HG03139 (cell line): ENCODE measurements around the gene KCNQ4.

ENCODE experiments used
- ATAC-seq: cut with Tn5 transposase; IDR thresholded peaks from one replicate; pipeline ENCODE4 v1.9.1; 2021; ENCODE audit not compliant: unreplicated experiment

KCNQ4 gene

DNA sequence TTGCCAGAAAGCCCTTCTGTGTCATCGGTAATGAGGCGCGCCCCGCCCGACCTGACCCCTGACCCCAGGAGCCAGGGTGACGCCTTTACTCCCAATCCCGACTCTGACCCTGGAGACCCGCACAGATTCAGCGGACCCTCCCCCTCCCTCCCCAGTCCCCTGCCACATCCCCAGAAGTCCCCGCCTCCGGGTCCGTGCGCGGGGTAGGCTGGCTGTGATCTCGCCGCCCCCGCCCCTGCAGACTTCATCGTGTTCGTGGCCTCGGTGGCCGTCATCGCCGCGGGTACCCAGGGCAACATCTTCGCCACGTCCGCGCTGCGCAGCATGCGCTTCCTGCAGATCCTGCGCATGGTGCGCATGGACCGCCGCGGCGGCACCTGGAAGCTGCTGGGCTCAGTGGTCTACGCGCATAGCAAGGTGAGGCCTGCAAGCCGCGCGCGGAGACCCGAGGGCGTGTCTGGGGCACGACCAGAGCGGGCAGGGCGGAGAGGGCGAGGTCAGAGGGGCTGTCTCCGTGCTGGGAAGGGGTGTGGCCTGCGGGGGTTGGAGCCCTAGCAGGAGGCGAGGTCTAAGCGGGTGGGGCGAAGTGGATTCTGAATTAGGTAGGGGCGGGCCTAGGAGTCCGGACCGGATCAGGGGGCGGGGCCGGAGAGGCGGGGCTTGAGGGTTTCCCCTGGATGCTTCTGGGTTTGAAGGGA lies 34.8 kb downstream of the KCNQ4 start:
- ATAC-seq, result peak; percentile 62

GRCh38 chr1:40819101-40819500 lies 35.5 kb downstream of the KCNQ4 start:
- ATAC-seq, result no peak

DNA sequence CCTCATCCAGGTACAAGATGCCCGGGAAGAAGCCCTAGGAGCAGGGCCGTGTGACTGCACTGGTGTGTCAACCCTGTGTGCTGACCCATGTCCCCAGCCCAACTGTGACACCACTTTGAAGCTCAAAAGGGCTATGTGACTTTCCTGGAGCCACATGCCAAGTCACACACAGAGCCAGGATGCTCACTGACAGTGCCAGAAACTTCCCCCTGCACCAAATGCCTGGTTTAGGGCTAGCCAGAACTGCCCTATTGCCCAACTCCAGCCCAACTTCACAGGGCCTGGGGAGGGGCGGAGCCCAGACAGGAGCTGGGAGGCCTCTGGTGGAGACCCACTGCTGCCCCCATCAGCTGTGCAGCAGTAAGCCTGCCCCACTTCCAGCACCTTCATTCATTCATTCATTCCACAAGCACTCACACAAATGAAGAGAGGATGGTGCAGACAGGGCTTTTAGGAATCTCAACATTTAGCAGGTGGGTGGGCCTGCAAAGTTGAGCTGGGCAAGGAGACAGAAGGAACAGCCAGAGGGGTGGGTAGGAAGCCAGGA lies 36.7 kb downstream of the KCNQ4 start:
- ATAC-seq, result no peak

- no peak for ATAC-seq
These were observed 37.5 kb downstream of the KCNQ4 start for GRCh38 chr1:40820911-40821693.

DNA sequence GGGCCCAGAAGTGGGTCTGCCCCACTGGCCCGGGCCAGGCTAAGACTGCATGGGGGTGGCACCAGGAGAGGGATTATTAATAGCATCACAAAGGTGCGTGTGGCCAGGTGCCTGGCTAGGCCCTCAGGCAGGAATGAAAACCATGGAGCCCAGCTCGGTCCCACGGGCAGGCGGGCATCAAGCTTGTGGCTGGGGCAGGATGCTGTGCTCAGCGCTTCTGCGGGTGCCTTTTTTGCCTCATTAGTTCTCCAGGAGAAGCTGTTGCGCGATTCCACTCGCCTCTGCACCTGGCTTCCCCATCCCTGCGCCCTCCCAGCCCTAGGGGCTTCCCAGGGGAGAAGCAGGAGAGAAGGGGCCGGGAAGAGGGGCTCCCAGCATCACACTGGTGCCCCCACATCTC lies 39.3 kb downstream of the KCNQ4 start:
- ATAC-seq, result no peak

DNA sequence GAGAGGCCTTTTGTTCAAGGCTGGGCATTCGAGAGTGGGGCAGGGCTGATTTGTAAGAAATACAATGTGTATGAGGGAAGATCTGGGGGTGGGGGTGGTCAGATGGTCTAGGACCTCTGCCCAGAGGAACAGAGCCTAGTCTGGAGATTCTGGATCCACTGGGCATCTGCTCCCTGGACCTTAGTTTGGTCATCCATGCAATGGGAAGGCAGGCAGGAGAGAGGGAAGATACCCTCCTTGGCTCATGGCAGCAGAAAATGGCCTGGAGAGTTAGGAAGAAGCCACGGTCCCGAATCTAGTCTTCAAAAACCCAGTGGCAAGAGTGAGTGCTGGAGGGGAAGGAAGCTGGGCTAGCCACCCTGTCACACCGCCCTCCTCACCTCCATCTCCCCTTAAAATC lies 39.8 kb downstream of the KCNQ4 start:
- ATAC-seq, result no peak

DNA sequence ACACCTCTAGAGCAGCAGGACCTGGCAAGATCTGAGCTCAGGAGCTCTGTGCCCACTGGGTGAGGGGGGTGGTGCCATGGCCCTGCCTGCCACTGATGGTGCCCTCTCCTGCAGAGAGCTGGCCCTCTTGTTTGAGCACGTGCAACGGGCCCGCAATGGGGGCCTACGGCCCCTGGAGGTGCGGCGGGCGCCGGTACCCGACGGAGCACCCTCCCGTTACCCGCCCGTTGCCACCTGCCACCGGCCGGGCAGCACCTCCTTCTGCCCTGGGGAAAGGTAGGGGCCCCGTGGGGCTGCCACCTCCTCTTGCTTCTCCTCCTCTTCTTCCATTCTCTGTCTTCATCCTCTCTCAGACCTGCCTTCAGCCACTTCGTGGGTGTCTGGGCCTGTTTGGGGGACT lies 40.4 kb downstream of the KCNQ4 start:
- ATAC-seq, result no peak

GRCh38 chr1:40824591-40825434 lies 41.2 kb downstream of the KCNQ4 start:
- ATAC-seq, result no peak

DNA sequence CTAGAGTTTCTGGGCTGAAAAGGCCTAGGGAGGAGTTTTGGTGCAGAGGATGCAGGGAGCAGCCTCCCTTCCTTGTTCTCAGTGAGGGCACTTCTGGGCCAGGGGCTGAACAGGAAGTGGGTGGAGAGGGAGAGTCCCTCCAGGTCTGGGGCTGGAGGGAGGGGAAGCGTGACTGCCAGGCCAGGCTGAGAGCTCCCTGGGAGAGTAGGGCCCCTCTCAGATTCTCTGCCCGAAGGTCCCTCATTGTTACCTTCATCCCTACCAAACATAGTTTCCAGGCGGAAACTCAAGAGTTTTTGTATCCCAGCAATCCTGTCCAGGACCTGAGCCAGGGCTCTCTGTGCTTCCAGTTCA lies 41.8 kb downstream of the KCNQ4 start:
- ATAC-seq, result peak; percentile 48

GRCh38 chr1:40825996-40826395 lies 42.4 kb downstream of the KCNQ4 start:
- no peak for ATAC-seq

DNA sequence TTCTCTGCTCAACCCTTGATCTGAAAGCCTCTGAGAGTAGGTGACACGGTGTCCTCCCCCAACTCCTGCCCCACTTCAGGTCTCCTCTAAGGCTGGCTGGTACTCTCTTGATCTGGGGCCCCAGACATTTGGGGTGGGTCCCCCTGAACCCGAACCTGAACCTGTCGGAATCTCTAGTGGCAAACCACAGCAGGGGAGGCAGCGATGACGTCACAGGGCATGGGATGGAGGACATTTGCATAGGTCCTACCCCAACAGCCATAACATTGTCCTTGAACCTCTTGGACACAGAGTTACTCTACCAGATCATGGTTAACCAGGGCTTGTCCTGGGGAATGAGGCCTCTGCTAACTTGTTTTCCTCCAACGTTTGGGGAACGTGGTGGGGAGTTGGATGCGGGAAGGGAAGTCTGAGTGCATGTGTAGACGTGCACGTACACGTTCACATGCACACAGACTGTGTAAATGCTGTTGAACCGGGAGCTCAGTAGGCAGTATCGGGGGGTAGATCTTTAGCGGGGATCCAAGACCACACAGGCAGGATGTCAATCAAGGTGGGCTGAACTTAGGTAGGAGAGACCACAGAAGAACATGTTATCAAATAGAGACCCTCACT lies 46.2 kb downstream of the KCNQ4 start:
- ATAC-seq, result no peak

- ATAC-seq, result no peak
These were observed 46.9 kb downstream of the KCNQ4 start for GRCh38 chr1:40830419-40830943.

DNA sequence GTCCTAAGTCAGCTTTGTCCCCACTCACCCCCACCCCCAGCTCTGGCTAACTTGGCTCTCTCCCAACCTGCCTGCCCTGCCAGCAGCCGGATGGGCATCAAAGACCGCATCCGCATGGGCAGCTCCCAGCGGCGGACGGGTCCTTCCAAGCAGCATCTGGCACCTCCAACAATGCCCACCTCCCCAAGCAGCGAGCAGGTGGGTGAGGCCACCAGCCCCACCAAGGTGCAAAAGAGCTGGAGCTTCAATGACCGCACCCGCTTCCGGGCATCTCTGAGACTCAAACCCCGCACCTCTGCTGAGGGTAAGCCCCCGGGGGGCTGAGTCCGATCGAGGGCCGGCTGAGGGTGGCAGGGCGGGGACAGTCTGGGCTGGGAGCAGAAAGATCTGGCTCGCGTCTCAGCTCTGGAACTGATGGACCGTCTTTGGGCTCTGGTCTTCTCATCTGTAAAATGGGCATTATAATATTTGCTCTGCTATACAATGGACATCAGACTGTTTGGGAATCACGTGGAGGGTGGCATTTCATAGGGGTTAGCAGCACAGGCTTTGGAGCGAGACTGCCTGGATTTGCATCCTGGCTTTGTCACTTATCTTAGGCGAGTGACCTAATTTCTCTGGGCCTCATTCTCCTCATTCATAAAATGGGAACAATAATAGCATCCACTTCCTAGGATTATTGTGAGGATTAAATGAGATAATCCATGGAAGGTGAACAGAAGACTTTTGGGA lies 47.6 kb downstream of the KCNQ4 start:
- no peak for ATAC-seq

DNA sequence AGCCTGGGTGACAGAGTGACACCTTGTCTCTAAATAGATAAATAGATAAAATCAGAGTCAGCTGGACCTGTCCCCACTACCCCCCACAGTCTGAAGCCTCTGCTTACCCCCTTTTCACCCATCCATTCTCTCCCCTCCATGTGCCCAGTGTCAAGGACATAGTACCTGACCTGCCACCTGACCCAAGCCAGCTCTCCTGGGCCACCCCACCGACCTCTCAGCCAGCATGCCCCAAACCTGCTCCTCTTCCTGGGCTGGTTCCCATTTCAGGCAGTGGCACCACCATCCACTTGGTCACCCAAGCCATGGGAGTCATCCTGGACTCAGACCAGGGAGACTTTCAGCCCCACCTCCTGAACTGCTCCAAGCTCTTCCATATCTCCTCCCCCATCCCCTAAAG lies 50.4 kb downstream of the KCNQ4 start:
- ATAC-seq, result no peak

- no peak for ATAC-seq
These were observed 51.5 kb downstream of the KCNQ4 start for GRCh38 chr1:40834968-40835545.

DNA sequence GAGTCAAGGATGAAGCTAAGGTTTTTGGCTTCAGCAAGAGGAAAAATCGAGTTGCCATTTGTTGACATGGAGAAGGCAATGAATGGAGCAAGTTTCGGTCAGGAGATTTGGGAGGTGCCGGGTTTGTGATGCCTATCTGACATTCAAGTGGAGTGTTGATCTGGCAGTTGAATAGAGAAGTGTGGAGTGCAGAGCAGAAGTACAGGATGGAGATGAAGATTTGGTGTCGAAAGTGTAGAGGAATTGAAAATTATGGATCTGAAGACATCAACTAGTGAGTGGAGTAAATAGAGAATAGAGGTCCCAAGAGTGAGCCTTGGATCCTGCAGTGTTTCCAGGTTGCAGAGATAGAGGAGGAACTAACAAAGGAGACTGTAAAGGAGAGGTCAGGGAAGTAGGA lies 52.7 kb downstream of the KCNQ4 start:
- no peak for ATAC-seq

DNA sequence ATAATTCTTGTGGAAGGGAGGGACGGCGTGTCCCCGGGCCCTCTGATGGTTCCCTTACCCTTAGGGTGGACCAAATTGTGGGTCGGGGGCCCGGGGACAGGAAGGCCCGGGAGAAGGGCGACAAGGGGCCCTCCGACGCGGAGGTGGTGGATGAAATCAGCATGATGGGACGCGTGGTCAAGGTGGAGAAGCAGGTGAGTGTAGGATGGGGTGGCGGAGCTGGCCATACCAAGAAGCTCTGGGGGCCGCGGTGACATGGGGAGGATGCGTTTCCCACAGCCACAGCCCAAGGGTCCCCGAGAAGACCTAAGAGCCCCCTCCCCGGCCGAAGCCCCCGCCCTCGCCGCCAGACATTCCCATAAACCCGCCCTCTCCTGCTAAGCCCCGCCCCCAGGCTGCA lies 54.0 kb downstream of the KCNQ4 start:
- ATAC-seq, result no peak

DNA sequence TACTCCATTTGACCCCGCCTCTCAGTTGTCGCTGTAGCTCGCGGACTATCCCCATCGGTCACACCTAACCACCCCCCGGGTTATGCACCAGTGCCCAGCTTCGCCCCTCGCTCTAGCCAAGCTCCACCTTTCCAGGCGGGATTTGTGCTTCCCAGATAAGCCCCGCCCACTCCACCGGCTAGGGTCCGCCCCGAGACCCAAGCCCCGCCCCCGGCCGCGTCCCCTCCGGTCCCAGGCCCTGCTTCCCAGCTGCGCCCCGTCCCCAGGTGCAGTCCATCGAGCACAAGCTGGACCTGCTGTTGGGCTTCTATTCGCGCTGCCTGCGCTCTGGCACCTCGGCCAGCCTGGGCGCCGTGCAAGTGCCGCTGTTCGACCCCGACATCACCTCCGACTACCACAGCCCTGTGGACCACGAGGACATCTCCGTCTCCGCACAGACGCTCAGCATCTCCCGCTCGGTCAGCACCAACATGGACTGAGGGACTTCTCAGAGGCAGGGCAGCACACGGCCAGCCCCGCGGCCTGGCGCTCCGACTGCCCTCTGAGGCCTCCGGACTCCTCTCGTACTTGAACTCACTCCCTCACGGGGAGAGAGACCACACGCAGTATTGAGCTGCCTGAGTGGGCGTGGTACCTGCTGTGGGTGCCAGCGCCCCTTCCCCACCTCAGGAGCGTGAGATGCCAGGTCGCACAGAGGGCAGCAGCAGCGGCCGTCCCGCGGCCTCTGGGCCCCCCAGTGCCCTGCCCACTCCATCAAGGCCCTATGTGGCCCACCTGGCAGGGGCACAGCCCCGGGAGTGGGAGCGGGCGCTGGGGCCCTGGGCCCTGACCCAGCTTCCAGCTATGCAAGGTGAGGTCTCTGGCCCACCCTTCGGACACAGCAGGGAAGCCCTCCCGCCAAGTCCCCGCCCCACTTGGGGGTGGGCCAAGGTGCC lies 54.7 kb downstream of the KCNQ4 start:
- ATAC-seq, result no peak
